Measurements from ENCODE around the gene PPM1H. TPM values are rescaled to one million over a fixed set of nuclear protein-coding genes. Genes with fewer than 3 reads are reported as not detected.

Gene PPM1H
- total and polyA plus RNA-seq, 2 of the 8 experiments (the other 6 are each of a cell fraction or from before 2014, with no cell fraction given) = 16.4 to 36.1 TPM

DNA sequence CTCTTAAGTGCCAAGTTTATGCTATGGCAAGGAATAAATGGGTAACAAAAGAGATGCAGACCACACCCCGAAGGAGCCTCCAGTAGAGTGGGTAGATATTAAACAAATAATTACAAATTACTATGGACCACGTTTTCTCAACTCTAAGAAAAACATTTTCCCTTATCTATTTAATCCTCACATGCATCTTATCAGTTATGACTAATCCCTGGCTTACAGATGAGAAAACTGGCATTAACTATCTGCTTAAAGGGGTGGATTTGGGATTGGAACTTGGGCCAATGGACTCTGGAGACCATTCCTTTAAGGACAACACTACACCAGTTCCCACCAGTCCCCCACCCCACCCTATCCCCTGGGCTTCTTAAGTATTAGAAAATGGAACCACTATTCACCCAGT, 26.3 kb downstream of the PPM1H start (continued):
- TF ChIP-seq, protein P1, sequence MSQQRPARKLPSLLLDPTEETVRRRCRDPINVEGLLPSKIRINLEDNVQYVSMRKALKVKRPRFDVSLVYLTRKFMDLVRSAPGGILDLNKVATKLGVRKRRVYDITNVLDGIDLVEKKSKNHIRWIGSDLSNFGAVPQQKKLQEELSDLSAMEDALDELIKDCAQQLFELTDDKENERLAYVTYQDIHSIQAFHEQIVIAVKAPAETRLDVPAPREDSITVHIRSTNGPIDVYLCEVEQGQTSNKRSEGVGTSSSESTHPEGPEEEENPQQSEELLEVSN (IDR thresholded peaks at IDR 0.05) = no peak
- TF ChIP-seq FOSL1 (IDR thresholded peaks at IDR 0.05; ENCODE audit: insufficient read depth, low read depth, low read length) (no peak), SP1 (IDR thresholded peaks at IDR 0.05; ENCODE audit: low read depth, low read length) (no peak)
